ENCODE data around the gene DDN. TPM values are rescaled to one million over a fixed set of nuclear protein-coding genes. Genes with fewer than 3 reads are reported as not detected.

DDN gene
- total RNA-seq, 1 donor from 2014 or later = 0.44 TPM

GRCh38 chr12:49039421-49040363 lies 40.5 kb upstream of the DDN start:
- ChIA-PET CTCF (interaction anchor here (0.8 kb wide), 1 partner anchor 43 kb away, joined by 3 read pairs; no protein-coding TSS in a partner anchor), POLR2A (interaction anchor here (1.2 kb wide), 1 partner anchor 20 kb away, joined by 3 read pairs; no protein-coding TSS in a partner anchor)
- no peaks in the 10 kb centered on the region for H3K27me3 Mint-ChIP-seq
- H3K9me3 Mint-ChIP-seq = no peaks in the 10 kb centered on the region
- no peaks in the 10 kb centered on the region for H3K4me1 Mint-ChIP-seq
- ATAC-seq (ENCODE audit: low read depth) = no peak
- intact Hi-C loops (cut with micrococcal nuclease) = no loop called here
- TF ChIP-seq CTCF (IDR thresholded peaks at IDR 0.05) = no peak
- H3K36me3 Mint-ChIP-seq (ENCODE audit: low read depth) = peaks cover 93% of the 10 kb centered on the region
- H3K27ac Mint-ChIP-seq = no peak overlapping the region
- DNase-seq = no peak
- no peak overlapping the region for H3K4me3 Mint-ChIP-seq

DNA sequence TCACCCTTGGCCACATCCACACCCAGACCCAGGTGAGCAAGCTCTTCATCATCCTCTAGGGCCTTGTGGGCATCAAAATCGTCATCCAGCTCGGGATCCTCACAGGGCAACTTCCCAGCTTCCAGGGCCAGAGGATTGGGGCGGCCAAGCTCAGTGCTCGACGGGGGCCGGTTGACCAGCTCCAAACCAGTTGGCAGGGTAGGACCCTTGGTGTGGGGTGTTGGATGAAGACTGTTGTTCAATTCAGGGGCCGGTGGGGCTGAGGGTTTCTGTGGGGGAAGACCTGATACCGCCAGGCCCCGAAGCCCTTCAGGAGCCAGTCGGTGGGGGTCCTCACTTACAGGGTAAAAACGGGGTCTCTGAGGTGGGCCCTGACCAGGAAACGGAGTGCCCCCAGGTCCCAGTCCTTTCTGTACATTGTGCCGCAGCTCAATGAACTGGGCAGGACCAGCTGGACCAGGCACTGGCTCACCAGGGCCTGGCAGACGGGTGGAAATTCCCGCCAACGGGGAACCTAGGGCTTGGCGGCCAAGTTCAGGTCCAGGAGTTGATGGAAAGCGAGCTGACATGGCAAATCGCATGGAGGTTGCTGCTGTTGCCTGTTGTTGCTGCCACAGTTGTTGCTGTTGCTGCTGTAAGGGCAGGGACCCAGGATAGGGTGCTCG lies 39.2 kb upstream of the DDN start:
- Mint-ChIP-seq H3K9me3 (no peaks in the 10 kb centered on the region), H3K27ac (no peak overlapping the region), H3K4me3 (no peak overlapping the region), H3K4me1 (no peaks in the 10 kb centered on the region), H3K27me3 (no peaks in the 10 kb centered on the region), H3K36me3 (ENCODE audit: low read depth) (peaks cover 92% of the 10 kb centered on the region)
- CTCF ChIA-PET = interaction anchor here (0.8 kb wide), 1 partner anchor 41 kb away, joined by 3 read pairs; no protein-coding TSS in a partner anchor
- DNase-seq (no peak), ATAC-seq (ENCODE audit: low read depth) (no peak)
- no peak for TF ChIP-seq CTCF (IDR thresholded peaks at IDR 0.05)
- POLR2A ChIA-PET = interaction anchor here (0.5 kb wide), 1 partner anchor 35 kb away, joined by 3 read pairs; no protein-coding TSS in a partner anchor
- intact Hi-C loops (cut with micrococcal nuclease) = no loop called here

- Mint-ChIP-seq H3K36me3 (ENCODE audit: low read depth) (peaks cover 90% of the 10 kb centered on the region), H3K27me3 (no peaks in the 10 kb centered on the region), H3K4me3 (no peak overlapping the region), H3K9me3 (no peaks in the 10 kb centered on the region), H3K4me1 (no peaks in the 10 kb centered on the region), H3K27ac (no peak overlapping the region)
- intact Hi-C loops (cut with micrococcal nuclease) = no loop called here
- POLR2A ChIA-PET = interaction anchor here (0.5 kb wide), 1 partner anchor 35 kb away, joined by 3 read pairs; no protein-coding TSS in a partner anchor
- CTCF ChIA-PET = no interaction called here
- TF ChIP-seq CTCF (IDR thresholded peaks at IDR 0.05) = no peak
- DNase-seq (no peak), ATAC-seq (ENCODE audit: low read depth) (no peak)
These were observed 38.7 kb upstream of the DDN start for GRCh38 chr12:49037947-49038237.

DNA sequence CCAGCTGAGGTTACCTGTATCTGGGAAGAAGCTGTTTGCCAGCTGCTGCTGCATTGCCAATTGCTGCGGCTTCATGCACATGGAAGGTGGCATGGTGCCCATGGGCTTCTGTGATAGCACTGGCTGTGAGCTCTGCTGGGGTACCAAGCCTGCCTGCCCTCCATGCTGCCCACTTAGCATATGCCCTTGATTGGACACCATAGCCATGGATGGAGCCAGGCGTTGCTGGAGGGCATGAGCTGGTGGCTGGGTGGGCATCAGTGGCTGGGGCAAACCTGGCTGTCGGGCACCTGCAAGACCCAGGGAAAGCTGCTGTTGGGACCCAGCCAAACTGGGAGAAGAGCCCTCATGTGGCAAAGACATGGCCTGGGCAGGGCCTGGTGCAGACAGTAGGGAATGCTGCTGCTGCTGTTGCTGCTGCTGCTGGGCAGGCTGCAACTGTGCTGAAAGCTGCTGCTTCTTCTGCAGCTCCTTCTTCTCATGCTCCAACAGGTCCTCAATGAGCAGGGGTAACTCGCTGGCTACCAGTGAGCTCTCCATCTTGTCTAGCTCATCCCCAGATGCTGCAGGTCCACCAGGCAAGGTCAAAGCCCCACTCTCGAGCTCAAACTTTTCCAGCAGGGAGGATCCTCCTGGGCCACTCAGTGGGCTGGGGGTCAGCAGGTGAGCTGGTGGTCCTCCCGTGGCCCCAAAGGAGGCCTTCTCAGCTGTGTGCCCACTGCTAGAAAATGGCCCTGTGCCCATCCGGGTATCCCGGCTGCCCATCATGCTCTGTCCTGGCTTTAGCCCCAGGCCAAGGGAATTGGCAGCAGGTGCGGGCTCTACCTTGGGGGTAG lies 38.2 kb upstream of the DDN start:
- intact Hi-C loops (cut with micrococcal nuclease) = no loop called here
- H3K36me3 Mint-ChIP-seq (ENCODE audit: low read depth) = peaks cover 90% of the 10 kb centered on the region
- H3K27ac Mint-ChIP-seq = no peak overlapping the region
- ATAC-seq (ENCODE audit: low read depth) = no peak
- DNase-seq = no peak
- TF ChIP-seq CTCF (IDR thresholded peaks at IDR 0.05) = no peak
- ChIA-PET POLR2A (interaction anchor here (0.5 to 1.1 kb wide), 3 partner anchors 17 to 198 kb away, joined by 3 to 4 read pairs (median 3); no protein-coding TSS in a partner anchor), CTCF (no interaction called here)
- H3K9me3 Mint-ChIP-seq = no peaks in the 10 kb centered on the region
- H3K4me3 Mint-ChIP-seq = no peak overlapping the region
- H3K4me1 Mint-ChIP-seq = no peaks in the 10 kb centered on the region
- no peaks in the 10 kb centered on the region for H3K27me3 Mint-ChIP-seq

Measured in activated B cell treated with CpG ODN at 0.5 μM for 24 hours (primary cell).